ENCODE data around the gene GTSE1.
A peak's percentile ranks its signal among the peaks of the same experiment; 100 is the strongest.

GTSE1 gene

DNA sequence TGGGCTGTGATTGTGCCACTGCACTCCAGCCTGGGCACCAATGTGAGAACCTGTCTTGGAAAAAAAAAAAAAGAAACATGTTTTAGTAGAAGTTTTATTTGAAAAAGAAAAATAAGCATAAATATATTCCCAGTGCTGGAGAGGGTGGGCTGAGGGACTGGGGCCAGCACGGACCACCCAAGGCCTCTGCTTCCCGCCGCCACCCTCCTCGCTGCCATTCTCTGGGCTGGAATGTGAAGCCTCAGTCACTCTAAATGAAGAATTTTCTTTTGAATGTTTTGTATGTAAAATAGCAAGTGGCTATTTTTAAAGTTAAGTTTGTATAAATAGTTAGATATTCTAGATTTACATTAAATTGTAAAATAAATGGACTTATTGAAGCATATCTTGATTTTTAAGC is 33.8 kb downstream of the GTSE1 start:
- no peak for DNase-seq

GRCh38 chr22:46331496-46331895 is 34.8 kb downstream of the GTSE1 start:
- DNase-seq = no peak

DNA sequence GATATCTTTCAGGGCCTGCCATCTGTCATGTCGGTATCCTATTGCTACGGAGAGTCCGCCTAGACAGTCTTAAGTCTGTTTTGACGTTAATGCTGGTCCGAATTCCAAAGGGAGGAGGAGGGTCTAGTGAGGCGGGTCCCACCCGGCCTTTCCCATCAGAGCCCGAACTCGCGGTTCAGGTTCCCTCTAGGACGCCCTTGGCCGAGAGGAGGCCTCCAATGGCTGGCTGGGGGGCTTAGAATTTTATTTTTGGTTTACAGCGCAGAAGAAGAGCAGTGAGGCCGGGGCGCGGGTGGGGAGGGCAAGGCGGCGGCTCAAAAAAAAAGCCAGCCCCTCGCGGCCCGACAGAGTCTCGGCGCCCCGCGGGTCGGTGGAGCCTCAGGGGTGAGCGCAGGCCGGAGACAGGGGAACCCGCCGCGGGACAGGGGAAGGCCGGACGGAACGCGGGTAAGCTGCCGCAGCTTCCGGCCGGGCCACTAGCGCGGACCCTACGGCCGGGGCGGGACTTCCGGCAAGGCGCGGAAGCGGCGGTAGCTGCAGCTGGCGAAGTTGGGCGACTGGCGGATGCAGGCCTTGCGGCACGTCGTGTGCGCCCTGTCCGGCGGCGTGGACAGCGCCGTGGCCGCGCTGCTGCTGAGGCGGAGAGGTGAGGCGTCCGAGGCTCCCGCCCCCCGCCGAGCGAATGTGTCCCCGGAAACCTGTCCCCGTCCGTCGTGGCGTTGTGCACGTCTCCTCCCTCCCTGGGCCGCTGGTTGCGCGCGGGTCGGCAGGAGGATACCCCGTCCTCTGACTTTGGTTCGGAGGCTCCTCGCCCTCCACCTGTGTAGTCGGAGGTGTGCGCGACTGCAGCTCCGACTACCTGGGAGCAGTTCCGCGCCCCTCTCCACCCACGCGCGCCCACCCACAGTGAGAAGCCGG is 38.8 kb downstream of the GTSE1 start, which contains the start of gene TRMU:
TRMU (plus strand) TSS at position 514 of the 918 bp plus-strand sequence; CDS start at position 565, 51 bp downstream.
- DNase-seq = peak; percentile 76

- DNase-seq = no peak
Measured at GRCh38 chr22:46336119-46337078, 39.7 kb downstream of the GTSE1 start.

DNA sequence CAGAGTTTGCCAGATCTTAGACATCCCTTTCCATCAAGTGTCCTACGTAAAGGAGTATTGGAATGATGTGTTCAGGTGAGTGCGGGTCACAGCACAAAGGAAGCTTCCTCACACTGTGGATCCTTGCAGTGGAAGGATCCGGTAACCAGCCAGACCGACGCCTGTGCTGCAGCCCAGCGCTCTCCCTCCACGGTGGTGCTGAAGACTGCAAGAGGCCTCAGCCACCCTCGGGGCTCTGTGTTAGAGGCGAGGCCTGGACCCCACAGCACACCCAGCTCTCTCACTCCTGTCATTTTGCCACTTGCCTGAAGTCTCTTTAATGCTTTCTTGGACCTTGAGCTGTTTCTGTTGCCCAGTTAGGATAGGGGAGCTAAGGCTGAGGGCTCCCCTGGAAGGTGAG is 41.2 kb downstream of the GTSE1 start:
- DNase-seq = no peak

DNA sequence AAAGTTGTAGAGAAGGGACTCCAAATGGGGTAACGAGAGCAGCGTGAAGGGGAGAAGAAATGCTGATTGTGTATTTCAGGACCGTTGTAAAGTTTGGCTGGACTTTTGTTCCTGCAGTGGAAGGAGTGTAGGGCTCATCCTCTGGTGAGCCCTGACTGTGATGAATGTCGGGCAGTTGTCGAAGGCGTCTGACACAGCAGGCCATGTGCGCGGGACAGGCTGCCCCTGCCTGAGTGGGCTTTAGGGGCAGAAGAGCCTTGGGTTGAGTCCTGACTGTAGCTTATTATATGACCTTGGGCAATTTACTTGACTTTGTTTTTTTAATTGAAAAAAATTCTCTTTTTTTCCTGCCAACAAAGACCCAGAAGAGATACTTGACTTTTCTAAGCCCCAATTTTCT is 42.0 kb downstream of the GTSE1 start:
- DNase-seq = no peak

DNA sequence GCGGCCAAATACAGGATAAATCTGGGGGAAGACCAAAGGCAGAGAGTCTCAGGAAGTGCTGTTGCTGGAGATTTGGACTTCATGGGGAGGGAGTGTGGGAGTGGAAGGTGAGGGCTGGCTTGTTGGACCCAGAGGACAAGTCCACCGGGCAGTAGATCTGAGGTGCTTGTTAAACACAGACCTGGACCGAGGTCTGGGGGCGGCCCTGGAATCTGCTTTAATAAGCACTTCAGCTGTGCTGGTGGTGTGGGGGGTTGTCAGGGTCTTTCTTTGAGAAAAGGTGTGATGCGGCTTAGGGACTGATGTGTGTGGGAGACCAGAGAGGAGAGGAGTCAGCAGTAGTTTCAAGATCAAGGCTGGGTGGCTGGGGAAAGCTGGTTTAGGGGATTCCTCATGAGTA is 43.3 kb downstream of the GTSE1 start:
- DNase-seq = no peak

GRCh38 chr22:46340676-46341075 is 44.0 kb downstream of the GTSE1 start:
- DNase-seq = no peak

GRCh38 chr22:46346680-46347405 is 50.2 kb downstream of the GTSE1 start:
- DNase-seq = no peak

DNA sequence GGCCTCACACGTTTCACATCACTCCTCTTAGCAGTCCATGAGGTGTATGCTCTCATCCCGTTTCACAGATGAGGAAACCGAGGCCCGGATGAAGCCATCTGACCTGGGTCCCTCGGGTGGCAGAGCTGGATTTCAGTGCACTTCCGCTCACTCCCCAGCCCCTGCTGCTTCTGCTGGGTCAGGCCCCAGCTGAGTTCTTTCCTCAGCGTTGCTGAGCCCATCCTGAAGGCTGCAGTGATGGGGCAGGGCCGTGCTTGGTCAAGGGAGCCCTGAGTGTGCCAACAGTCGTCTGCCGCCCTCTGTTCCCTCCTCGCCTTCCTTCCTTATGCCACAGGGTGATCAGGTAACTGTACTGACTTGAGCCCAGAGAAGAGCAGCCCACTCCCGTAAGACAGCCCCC is 51.0 kb downstream of the GTSE1 start:
- no peak for DNase-seq

- DNase-seq = no peak
Measured at GRCh38 chr22:46348099-46348695, 51.5 kb downstream of the GTSE1 start.

DNA sequence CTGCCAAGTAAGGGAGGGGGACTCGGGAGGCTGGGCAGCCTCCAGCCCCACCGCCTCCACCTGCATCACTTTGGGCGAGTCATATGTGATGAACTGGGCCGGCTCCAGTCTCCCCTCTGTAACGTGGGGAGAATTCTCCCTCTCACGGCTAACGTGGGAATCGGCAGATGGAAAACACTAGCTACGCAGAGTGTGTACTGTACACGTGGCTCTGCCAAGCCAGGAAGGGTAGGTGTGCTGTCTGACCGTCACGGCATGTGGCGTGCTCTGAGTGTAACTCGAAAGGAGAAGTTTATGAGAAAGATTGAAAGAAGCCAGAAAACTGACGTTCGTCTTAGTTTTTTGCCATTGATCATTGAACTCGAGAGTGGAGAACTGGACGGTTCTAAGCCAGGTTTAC is 52.6 kb downstream of the GTSE1 start:
- no peak for DNase-seq

GRCh38 chr22:46349681-46350080 is 53.0 kb downstream of the GTSE1 start:
- no peak for DNase-seq

- DNase-seq = no peak
Measured at GRCh38 chr22:46350121-46350520, 53.5 kb downstream of the GTSE1 start.

GRCh38 chr22:46350646-46351045 is 54.0 kb downstream of the GTSE1 start:
- no peak for DNase-seq

DNA sequence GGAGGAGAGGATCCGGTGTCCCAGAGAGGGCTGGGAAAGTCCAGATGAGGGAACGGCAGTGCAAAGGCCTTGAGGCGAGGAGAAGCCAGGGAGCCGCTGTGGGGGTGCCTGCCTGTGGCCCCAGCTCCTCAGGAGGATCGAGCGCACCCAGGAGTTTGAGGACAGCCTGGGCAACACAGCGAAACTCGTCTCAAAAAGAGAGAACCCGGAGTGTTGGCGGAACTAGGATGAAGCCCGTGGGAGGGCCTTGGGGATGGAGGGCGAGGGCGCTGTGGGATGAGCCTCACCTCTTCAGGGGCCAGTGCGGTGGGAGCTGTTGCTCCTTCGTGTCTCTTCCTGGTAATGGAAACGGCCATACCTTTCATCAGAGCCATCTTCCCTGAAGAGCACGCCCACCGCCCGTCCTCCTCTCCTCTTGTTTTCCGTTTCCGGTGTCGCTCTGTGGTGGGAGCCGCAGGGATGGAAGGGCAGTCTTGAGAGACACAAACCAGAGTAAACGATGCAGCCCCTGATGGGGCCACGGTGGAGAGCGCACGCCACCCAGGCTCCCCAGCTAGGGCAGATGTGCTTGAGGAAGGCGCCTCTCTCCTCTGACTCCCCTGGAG is 54.6 kb downstream of the GTSE1 start:
- no peak for DNase-seq

DNA sequence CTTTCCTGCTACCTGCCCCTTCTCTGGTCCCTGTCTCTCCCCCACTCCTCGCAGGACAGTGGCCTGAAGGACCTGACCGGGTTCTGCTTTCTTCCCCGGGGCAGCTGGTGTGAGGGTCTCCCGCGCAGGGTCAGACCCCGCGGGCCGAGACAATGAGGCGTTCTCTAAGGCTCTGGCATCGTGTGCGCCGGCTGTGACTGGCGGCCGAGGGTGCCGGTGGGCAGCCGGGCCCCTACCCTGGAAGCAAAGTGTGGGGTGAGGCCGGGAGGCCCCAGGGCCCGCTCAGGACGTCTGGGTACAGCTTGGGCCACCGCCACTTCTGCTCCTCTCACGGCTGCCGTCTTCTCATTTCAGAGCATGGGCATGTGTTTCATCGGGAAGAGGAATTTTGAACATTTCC is 55.1 kb downstream of the GTSE1 start:
- DNase-seq = no peak

DNA sequence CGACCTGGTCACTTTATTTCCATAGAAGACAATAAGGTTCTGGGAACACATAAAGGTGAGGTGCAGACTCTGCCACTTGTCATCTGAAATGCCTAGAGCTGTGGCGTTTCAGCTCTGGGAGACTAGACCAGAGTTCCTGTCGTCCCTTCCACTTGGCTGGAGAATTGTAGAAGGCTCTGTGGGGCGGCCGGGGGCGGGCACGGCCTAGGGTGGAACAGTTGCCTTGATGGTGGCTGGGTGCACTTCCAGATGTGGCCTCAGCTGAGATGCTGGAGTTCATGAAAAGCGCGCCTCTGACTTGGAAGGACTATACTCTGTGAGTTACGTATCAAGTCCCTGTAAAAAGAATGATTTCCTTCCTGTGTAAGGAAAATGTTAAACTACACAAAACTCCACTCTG is 55.6 kb downstream of the GTSE1 start:
- DNase-seq = no peak

DNA sequence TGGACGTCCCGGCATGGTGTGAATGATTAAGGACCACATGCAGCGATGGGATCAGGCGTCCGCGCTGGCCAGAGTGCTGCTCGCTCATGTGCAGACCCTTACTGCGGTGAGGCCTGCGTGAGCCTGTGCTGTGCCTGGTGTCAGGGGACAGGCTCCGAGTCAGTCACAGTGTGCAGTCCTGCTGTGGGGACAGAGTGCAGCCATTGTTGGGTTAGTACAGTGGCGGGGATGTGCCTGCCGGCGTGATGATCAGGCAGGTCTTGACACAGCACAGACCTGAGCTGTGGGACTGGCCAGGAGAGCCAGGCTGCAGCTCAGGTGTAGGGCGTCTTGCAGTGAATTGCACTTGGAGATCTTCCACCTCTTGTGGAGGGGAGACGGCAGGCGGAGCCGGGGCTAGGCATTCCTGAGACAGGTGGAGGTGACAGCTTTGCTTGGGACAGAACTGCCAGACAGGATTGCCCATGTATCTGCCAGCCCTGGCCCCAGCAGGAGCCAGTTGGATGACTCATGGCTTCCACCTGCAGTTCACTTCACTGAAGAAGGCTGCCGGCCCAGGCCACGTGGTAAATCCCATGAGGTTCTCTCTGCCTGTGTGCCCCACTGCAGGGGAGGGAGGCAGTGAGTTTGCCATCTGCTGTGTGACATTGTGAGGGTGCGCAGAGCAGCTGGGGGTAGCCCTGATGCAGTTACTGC is 56.2 kb downstream of the GTSE1 start:
- no peak for DNase-seq

DNA sequence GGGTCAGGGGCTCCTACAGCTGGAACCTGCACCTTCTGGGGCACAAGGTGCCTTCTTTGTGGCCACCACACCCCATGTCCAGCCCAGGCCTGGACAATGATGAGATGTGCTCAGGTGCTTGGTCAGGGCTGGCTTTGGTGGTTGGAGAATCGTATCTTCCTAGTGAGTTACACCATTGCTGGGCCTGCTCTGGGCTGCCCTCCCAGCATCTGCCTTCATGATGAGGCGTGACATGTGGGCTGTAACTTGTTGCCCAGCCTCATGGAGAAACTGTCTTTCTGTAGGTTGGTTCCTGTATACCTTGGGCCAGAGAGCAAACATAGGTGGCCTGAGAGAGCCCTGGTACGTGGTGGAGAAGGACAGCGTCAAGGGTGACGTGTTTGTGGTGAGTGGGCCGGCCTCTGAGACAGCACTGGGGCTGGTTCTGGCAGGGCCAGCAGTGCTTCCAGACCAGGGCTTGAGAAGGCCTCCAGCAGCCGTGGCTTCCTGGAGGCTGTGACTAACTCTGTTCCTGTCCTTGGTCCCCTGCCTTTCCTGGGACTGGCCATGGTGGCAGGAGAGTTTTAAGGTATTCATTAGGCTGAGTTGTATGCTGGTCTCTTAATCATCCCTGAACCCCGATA is 56.9 kb downstream of the GTSE1 start:
- no peak for DNase-seq

Measured in stimulated activated CD4-positive, alpha-beta T cell treated with anti-CD3 and anti-CD28 coated beads, Interleukin-12 subunit alpha, Interleukin-12 subunit beta, amount 100 ng/mL, for 4 hours (primary cell).